Medulla oblongata (tissue), 1 donor: Measurements from ENCODE around the gene ZNF277.

Source experiments
- DNase-seq: peaks from one replicate; pipeline ENCODE4 v3.0.0-alpha.2; 2015; ENCODE audit errors: extremely low spot score

The ZNF277 gene

GRCh38 chr7:112350585-112350984, 144.1 kb downstream of the ZNF277 start:
- DNase-seq: no peak

GRCh38 chr7:112356596-112356995, 150.1 kb downstream of the ZNF277 start:
- no peak for DNase-seq

- no peak for DNase-seq
Measured at GRCh38 chr7:112357136-112357535, 150.6 kb downstream of the ZNF277 start.

GRCh38 chr7:112358513-112358912, 152.0 kb downstream of the ZNF277 start:
- no peak for DNase-seq

GRCh38 chr7:112359086-112359485, 152.6 kb downstream of the ZNF277 start:
- no peak for DNase-seq

GRCh38 chr7:112360681-112361080, 154.2 kb downstream of the ZNF277 start:
- DNase-seq: no peak

GRCh38 chr7:112361154-112361553, 154.7 kb downstream of the ZNF277 start:
- no peak for DNase-seq

- DNase-seq: no peak
Measured at GRCh38 chr7:112362053-112362650, 155.7 kb downstream of the ZNF277 start.

- DNase-seq: peak; percentile 18
Measured at GRCh38 chr7:112362731-112363131, 156.2 kb downstream of the ZNF277 start.

- DNase-seq: no peak
Measured at GRCh38 chr7:112364388-112364787, 157.9 kb downstream of the ZNF277 start.

GRCh38 chr7:112365551-112365950, 159.1 kb downstream of the ZNF277 start:
- no peak for DNase-seq

GRCh38 chr7:112366886-112367285, 160.4 kb downstream of the ZNF277 start:
- no peak for DNase-seq

- no peak for DNase-seq
Measured at GRCh38 chr7:112370436-112370835, 163.9 kb downstream of the ZNF277 start.

- DNase-seq: no peak
Measured at GRCh38 chr7:112371701-112372100, 165.2 kb downstream of the ZNF277 start.

GRCh38 chr7:112372101-112372500, 165.6 kb downstream of the ZNF277 start:
- DNase-seq: no peak

GRCh38 chr7:112377593-112377992, 171.1 kb downstream of the ZNF277 start:
- DNase-seq: no peak

- DNase-seq: no peak
Measured at GRCh38 chr7:112381311-112382091, 175.0 kb downstream of the ZNF277 start.

- DNase-seq: peak; percentile 47
Measured at GRCh38 chr7:112383671-112384417, 177.3 kb downstream of the ZNF277 start.

- DNase-seq: no peak
Measured at GRCh38 chr7:112385516-112385915, 179.0 kb downstream of the ZNF277 start.

- no peak for DNase-seq
Measured at GRCh38 chr7:112386619-112387018, 180.1 kb downstream of the ZNF277 start.

GRCh38 chr7:112390167-112390566, 183.7 kb downstream of the ZNF277 start:
- DNase-seq: no peak

GRCh38 chr7:112391079-112391821, 184.8 kb downstream of the ZNF277 start:
- peak; percentile 49 for DNase-seq
